GM20000 (cell line): Measurements from ENCODE around the gene SLC25A44.

ENCODE experiments used
- DNase-seq: peaks from one replicate; pipeline ENCODE4 v3.0.0; 2012; ENCODE audit warnings: low spot score
- TF ChIP-seq, protein P1 (sequence below): IDR thresholded peaks from 2 replicates; pipeline ENCODE4 v1.5.1; 2012; ENCODE audit warnings: mild to moderate bottlenecking, control low read depth; ENCODE audit errors: extremely low read depth, missing control alignments

The SLC25A44 gene

DNA sequence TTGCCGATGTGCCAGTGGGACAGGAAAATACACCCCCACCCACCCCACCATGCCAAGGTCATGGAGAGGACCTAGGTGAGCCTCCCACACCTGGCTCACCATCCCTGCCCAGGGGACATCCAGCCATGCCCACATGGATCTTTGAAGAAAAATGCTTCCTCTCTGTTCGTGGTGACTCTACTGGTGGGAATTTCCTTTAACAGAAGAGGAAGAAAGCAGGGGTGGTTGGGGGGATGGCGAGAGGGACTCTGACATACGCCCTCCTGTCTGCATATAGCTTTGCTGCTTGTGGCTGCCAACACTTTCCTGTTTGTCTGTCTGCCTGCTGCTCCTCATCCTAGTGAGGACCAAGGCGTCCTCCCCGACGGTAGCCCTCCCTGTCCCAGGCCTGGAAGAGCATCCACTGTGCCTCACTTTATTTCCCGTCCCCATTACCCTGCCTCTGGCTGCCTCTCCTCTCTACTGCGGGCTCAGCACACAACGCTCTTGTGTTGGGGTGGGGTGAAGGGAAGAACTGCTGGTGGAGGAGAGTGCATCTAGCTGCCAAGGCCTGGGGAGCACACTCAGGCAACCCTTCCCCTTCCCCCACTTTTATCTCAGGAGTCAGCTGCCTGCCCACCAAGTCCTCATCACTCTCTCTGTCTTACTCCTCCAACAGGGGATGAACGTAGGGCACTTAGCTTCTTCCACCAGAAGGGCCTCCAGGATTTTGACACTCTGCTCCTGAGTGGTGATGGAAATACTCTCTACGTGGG is 38.0 kb upstream of the SLC25A44 start:
- TF ChIP-seq, protein P1, sequence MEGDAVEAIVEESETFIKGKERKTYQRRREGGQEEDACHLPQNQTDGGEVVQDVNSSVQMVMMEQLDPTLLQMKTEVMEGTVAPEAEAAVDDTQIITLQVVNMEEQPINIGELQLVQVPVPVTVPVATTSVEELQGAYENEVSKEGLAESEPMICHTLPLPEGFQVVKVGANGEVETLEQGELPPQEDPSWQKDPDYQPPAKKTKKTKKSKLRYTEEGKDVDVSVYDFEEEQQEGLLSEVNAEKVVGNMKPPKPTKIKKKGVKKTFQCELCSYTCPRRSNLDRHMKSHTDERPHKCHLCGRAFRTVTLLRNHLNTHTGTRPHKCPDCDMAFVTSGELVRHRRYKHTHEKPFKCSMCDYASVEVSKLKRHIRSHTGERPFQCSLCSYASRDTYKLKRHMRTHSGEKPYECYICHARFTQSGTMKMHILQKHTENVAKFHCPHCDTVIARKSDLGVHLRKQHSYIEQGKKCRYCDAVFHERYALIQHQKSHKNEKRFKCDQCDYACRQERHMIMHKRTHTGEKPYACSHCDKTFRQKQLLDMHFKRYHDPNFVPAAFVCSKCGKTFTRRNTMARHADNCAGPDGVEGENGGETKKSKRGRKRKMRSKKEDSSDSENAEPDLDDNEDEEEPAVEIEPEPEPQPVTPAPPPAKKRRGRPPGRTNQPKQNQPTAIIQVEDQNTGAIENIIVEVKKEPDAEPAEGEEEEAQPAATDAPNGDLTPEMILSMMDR = no peak
- DNase-seq = no peak

DNA sequence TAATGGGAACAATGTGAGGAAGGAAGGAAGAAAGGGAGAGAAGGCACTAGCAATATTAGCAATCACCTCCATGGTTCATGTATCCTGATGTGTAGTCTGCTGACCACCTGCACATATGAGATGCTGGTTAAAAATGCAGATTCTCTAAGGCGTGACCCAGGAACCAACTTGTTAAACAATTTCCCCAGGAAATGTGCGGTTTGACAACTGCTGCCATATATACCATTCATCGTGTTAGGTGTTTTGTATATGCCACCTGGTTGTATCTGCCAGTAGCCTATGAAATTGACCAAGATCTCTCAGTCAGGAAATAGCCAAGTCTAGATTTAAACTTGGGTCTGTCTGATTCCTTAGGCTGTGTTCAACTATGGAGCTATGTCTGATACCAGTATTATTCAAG is 36.4 kb upstream of the SLC25A44 start:
- no peak for DNase-seq

GRCh38 chr1:156157966-156158365 is 35.9 kb upstream of the SLC25A44 start:
- TF ChIP-seq, protein P1 = no peak

More for the DNA sequence above, 36.4 kb upstream of the SLC25A44 start:
- TF ChIP-seq, protein P1 = no peak

GRCh38 chr1:156160000-156160742 is 33.7 kb upstream of the SLC25A44 start:
- DNase-seq = no peak
- TF ChIP-seq, protein P1 = no peak

More at GRCh38 chr1:156157966-156158365, 35.9 kb upstream of the SLC25A44 start:
- DNase-seq = no peak

DNA sequence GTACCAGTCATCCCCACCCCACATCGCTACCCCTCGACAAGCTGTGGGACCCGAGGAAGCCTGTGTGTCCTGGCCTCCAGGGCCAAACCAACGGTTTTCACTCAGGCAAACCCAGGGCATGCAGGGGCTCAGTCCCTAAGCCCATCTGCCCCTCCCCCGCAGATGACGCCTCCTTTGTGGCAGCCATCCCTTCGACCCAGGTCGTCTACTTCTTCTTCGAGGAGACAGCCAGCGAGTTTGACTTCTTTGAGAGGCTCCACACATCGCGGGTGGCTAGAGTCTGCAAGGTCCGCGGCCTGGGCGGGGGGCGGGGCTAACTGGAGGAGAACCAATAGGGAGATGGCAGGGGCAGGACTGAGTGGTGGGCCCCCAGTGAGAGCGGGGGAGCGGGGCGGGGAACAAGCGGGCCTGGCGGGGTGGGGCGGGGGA is 33.1 kb upstream of the SLC25A44 start:
- peak; percentile 79 for DNase-seq
- TF ChIP-seq, protein P1 = no peak

DNA sequence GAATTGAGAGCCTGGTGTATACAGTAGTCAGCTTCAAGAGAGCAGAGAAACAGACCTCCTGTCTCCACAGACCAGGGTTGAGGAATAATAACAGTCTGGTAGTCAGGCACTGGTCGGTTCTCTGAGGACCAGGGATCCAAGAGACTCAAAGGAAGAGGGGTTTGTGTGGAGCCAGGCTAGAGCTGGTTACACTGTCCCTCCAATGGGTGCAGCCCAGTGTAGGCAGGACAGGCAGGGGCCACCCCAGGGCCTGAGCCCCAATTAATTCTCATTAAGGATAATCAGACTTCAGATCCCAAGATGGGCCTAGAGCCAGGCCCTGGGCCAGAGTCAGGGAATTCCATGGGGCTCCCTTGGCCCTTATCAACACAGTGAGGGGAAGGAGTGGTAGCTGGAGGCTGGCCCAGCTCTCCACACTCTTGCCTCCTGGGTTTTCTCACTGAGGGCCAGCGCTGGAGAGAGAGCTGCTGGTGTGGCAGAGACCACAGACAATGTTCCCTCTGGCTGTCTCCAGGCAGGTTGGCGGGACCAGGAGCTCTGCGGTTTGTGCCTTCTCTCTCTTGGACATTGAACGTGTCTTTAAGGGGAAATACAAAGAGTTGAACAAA is 31.4 kb upstream of the SLC25A44 start:
- DNase-seq = no peak
- TF ChIP-seq, protein P1 = no peak

- TF ChIP-seq, protein P1 = no peak
- DNase-seq = no peak
Measured at GRCh38 chr1:156163712-156164111, 30.2 kb upstream of the SLC25A44 start.
